Lower lobe of right lung (tissue), 1 donor: ENCODE results near the gene NCAPD3. TPM values are rescaled to one million over a fixed set of nuclear protein-coding genes. Genes with fewer than 3 reads are reported as not detected.

Source experiments
- total RNA-seq: library from RNA; stranded (reverse); fragmentation: NEBNext Ultra II Directional; extraction: Animal tissue kit (Norgen Biotek cat#: 25700); gene quantifications from one replicate; pipeline ENCODE4 v1.2.1, GENCODE V29; 2021
- donor health status: DM: no; HTN: yes; CAD: no; lungs with severe emphysema.

Gene NCAPD3
- total RNA-seq, 1 donor from 2014 or later: 17.6 TPM

Other genes with a start within 250 kb of the NCAPD3 start
- 32.1 TPM for gene JAM3, start 154.9 kb downstream of the NCAPD3 start, total RNA-seq
- 42.7 TPM for gene VPS26B, start 704 bp upstream of the NCAPD3 start, total RNA-seq
- 33.7 TPM for gene THYN1, start 29.4 kb upstream of the NCAPD3 start, total RNA-seq
- 33.9 TPM for gene ACAD8, start 29.6 kb upstream of the NCAPD3 start, total RNA-seq
- 0.27 TPM for gene GLB1L3, start 52.4 kb upstream of the NCAPD3 start, total RNA-seq
- gene GLB1L2, start 108.0 kb upstream of the NCAPD3 start, total RNA-seq: 5.1 TPM
- 1.4 TPM for gene B3GAT1, start 188.3 kb upstream of the NCAPD3 start, total RNA-seq